Eye (tissue), 1 donor: ENCODE results near the gene RIMS3.
"Not testable (repeated sequence)": the region's sequence is repeated elsewhere in the genome, so short reads cannot be mapped to it uniquely, and the experiment has no call there.

Source experiments
- DNase-seq: peaks from one replicate; pipeline ENCODE4 v3.0.0-alpha.2; 2015

Gene RIMS3

GRCh38 chr1:40651138-40651857, 14.2 kb downstream of the RIMS3 start:
- DNase-seq = no peak

GRCh38 chr1:40650075-40650474, 15.4 kb downstream of the RIMS3 start:
- peak; percentile 66 for DNase-seq

- DNase-seq = peak; percentile 85
These were observed 15.9 kb downstream of the RIMS3 start for GRCh38 chr1:40649592-40649930.

GRCh38 chr1:40648928-40649591, 16.4 kb downstream of the RIMS3 start:
- DNase-seq = peak; percentile 38

- peak; percentile 50 for DNase-seq
These were observed 17.3 kb downstream of the RIMS3 start for GRCh38 chr1:40648200-40648599.

- no peak for DNase-seq
These were observed 19.2 kb downstream of the RIMS3 start for GRCh38 chr1:40646315-40646714.

- DNase-seq = no peak
These were observed 20.3 kb downstream of the RIMS3 start for GRCh38 chr1:40645118-40645680.

GRCh38 chr1:40641601-40642242, 23.8 kb downstream of the RIMS3 start:
- no peak for DNase-seq

- no peak for DNase-seq
These were observed 25.0 kb downstream of the RIMS3 start for GRCh38 chr1:40640314-40641076.

GRCh38 chr1:40638097-40639036, 27.1 kb downstream of the RIMS3 start:
- DNase-seq = no peak

- no peak for DNase-seq
These were observed 27.9 kb downstream of the RIMS3 start for GRCh38 chr1:40637470-40638007.

- peak; percentile 53 for DNase-seq
These were observed 28.7 kb downstream of the RIMS3 start for GRCh38 chr1:40636777-40637176.

- no peak for DNase-seq
These were observed 29.6 kb downstream of the RIMS3 start for GRCh38 chr1:40635763-40636500.

GRCh38 chr1:40634901-40635655, 30.4 kb downstream of the RIMS3 start:
- DNase-seq = no peak

- DNase-seq = no peak
These were observed 31.5 kb downstream of the RIMS3 start for GRCh38 chr1:40633931-40634376.

GRCh38 chr1:40633523-40633922, 32.0 kb downstream of the RIMS3 start:
- no peak for DNase-seq

GRCh38 chr1:40630488-40631223, 34.8 kb downstream of the RIMS3 start:
- peak; percentile 76 for DNase-seq

GRCh38 chr1:40629546-40629945, 35.9 kb downstream of the RIMS3 start:
- not testable (repeated sequence) for DNase-seq

GRCh38 chr1:40628903-40629292, 36.6 kb downstream of the RIMS3 start:
- DNase-seq = no peak
